ENCODE results near the gene TRIM37.
"Not testable (repeated sequence)": the region's sequence is repeated elsewhere in the genome, so short reads cannot be mapped to it uniquely, and the experiment has no call there.

Gene TRIM37

DNA sequence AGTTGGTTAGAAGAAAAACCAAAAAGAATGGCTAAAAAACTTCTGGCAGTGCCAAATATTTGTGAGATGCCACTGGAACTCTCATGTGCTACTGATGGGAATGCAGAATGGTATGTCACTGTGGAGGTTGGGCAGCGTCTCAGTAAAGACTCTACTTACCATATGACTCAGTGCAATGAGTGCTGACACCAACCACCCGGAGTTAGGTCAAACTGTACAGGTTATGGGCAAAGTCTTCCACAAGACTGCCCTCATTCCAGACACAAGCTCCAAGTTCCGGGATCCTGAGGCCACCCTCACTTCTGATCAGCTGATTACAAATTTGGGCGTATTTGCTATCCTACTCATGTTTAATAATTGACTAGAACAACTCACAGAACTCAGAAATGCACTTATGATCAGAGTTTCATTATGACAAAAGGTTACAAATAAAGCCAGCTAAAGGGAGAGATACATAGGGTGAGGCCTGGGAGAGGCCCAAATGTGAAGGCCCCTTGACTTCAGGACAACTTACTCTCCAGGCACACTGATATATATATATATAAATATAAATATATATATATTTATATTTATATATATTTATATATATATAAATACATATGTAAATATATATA, 114.9 kb downstream of the TRIM37 start:
- DNase-seq = no peak

DNA sequence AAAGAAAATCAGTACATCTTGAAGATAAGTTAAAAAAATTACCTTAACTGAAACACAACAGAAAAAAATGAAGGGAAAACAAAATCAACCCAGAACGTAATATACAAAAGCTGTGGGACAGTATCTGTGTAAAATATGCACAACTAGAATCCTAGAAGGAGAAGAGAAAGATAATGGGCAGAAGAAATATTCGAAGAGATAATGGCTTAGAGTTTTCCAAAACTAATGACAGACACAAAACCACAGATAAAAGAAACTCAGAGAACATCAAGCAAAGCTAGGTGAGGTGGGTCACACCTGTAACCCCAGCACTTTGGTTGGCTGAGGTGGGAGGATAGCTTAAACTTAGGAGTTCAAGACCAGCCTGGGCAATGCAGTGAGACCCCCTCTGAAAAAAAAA, 117.1 kb downstream of the TRIM37 start:
- no peak for DNase-seq

DNA sequence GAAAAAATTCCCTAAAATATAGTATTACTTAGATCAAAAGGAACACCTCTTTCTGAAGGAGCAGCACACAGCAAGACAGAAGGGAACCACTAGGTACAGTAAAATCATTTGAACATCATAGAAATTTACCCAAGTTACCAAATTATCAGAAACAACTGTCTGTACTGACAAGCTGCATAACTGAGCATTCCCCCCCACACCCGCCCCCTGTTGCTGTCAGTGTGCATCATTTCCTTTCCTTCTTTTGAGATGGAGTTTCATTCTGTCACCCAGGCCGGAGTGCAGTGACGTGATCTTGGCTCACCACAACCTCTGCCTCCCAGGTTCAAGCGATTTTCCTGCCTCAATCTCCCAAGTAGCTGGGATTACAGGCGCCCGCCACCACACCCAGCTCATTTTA, 120.7 kb downstream of the TRIM37 start:
- no peak for DNase-seq

DNA sequence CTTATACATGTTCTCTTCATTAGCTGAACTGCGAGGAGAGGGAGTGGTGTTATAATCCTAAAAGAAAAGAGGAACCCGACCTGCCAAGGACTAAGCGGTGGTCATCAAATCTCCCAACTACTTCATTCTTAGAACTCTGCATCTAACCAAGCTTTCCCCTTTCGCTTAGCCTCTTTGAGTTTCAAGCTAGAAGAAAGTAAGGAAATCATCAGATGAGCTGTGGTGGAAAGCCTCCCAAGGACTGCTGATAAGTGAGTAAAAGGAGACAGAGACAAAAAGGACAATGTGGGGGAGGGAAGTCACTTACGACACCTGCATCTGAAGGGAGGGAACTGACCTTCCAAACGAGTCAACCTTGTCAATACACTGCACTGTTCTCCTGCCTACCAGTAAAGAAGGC, 121.3 kb downstream of the TRIM37 start:
- no peak for DNase-seq

DNA sequence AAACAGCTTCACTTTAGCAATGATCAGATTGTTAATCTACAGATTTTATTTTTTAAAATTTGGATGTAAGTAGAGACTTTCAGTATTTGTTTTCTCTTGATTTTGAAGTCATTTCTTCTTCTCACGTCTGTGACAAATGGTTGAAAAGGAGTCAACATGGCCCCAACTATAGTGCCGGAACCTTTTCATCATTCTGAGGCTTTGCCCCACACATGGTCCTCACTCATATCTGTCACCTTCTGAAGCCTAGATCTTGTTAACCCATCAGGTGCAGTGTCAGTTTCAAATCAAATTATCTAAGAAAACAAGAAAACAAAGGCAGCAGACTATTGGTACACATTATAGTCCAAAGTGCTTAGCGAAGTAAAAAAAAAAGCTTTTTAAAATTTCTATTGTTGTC, 124.1 kb downstream of the TRIM37 start:
- DNase-seq = no peak

DNA sequence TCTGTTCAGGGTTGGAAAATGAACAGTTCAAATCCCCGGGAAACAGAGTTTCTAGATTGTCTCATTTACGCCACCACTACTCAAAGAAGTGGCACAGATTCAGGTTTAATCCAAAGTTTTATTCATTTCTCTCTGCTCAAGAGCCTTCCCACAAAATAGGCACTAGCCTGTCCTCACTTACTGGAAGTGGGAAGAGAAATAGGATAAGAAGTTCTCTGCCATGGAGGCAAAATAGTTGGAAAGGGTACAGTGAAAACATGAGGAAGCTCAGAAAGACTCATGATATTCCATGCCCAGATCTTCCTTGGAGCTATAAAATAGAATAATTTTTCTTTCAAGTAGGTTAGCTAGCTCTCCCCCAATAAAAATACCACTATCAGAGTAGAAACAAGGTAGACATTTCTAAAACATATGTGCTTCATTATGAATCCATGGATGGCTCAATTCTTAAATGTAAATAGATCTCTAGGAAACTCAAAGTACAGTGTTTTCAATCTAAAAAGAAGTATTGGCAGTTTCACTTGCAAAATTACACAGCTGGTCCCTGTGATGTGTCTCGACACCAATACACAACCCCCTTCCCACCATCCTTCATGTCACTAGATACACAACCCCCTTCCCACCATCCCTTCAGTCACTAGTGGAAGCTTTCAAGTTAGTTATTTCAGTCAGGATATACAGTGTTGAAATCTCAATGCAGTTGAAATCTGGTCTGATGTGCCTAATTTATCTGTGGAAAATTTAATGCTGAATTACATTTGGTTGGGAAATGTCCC, 125.8 kb downstream of the TRIM37 start:
- DNase-seq = no peak

DNA sequence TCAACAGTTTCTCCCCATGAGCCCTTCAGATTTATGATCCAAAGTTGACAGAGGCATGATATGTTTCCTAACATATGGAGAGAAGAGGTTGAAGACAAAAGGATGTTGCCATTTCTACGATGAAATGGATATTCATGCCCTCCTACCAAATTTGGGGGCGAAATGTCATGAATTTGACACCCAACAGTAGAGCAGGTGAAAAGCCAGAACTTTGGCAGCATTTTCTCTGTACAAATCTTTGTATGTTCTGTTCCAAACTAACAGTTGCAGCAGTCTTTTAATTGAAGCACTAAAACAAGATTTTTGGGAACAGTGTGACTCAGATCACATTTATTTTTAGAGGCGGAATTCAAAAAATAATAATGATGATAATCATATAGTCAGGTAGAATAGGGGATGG, 130.1 kb downstream of the TRIM37 start:
- no peak for DNase-seq

DNA sequence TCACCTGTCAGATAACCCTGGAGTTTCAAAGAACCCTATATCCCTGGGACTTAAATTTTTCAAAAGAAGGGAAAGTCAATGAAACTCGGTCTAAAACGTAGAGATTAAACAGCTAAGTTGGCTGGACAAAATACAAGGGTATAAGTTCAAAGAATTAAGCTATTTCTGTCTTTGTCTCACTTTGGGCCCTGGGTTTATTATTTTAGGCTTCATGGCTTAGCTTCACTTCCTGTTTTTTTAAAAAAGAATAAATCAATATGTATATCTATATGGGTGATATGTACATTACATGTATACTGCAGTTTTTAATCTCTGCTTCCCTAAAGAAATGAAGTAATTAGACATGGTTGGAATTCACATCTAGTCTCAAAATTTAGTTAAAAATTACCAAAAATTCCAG, 132.3 kb downstream of the TRIM37 start:
- no peak for DNase-seq

DNA sequence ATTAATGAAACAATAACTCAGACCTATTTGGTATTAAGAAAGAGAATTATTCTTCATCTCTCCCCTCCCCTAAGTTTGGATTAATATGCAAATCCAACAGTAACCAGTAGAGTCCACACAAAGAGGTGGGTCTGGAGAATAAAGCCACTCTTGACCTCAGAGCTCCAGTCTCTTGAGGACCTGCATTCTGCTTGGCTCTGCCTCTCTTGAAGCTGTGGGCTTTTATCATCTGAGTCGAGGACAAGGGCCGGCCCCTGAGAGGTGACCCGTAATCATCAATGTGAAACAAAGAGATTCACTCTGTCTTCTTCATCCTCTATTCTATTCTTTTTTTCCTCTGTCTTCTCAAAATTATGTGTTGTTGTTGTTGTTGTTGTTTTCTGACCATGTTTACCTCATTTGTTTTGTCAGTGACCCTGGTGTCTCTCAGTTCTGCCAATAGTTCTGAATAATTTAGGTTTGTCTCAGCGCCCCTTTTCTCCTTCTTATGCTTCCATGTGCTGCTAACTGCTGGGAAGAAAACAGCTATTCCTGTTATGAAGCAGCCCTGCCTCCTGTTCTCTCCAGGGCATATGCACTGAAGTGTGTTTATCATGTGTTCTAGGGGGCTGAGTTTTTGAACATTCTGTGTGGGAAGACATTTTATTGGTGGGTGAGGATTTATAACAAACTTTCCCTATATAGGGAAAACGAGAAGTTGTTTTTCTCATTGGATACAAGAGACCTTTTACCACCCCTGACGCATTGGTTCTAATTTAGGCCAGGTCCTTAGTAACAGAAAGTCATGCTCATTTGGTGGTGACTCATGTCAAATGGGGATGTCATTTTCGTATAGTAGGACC, 135.8 kb downstream of the TRIM37 start:
- no peak for DNase-seq

DNA sequence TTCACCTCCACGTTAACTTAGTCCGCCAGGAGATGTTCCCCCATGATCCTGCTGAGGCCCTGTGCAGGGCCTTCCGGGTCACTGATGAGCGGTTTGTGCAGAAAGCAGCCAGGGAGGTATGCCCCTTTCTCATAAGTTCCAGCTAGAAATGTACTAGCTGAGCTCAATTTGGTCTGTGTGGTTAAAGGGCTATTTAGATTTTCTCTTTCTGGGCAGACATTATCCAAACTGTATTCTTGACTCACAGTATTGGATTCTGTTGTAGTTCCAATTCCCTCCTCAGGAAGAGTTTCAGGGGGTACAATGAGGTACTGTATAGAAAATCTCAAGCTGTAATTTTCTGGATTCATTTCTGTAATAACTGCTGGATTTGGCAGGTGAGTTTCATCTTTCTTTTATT, 137.1 kb downstream of the TRIM37 start:
- no peak for DNase-seq

DNA sequence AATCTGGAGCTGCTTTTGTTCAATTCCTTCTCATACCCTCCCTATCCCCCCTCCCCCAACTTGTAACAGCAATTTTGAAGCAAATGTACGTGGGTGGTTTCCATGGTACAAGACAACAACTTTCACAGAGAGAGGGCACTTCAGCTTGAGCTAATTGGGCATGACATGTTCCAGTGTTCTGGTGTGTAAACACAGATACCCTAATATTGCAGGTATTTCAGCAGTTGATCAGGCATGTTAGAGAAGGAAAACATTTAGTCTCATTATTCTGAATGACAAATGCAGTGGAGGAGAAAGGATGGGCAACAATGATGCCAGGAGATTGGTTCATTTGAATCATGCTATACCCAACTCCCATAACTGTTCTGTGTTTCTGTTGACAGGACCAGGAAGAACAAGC, 137.5 kb downstream of the TRIM37 start:
- no peak for DNase-seq

DNA sequence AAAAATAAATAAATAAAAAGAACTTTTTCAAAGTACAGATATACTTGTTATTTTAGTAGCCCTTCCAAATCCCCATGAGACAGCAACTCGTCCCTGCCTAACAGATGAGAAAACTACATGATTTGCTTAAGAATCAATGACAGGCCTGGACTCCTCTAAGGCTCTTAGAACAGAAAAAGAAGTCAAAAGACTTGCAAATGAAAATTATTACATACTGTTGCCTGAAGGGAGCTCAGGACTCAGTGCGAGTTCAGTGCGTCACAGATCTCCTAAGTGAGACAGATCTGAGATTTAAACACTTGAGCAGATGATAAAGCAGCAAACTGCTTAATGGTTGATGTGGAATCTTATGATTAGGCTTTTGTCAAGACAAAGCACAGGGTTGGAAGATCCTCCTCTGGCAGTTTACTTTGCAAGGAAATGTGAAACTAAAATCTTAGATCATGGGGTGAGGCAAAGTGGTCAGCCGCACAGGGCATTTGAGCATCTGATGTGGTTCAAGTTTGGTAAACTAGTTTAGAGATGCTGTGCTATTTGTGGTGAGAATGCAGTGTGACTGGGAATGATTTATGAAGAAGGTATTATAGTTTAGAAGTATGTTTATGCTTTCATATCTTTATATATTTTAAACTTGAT, 138.1 kb downstream of the TRIM37 start:
- DNase-seq = no peak

DNA sequence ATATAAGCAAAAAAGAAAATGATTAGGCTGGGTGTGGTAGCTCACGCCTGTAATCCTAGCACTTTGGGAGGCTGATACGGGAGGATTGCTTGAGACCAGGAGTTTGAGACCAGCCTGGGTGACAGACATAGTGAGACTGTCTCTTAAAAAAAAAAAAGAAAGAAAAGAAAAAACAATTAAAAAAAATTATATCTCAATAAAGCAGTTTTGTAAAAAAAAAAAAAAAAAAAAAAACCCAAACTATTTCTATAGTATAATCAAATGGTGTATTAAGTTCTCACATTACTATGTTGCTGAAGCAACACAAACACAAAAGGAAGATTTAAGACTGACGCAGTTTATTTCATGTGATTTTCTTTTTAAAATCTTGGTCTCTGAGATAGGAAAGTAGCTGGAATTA, 140.5 kb downstream of the TRIM37 start:
- no peak for DNase-seq

DNA sequence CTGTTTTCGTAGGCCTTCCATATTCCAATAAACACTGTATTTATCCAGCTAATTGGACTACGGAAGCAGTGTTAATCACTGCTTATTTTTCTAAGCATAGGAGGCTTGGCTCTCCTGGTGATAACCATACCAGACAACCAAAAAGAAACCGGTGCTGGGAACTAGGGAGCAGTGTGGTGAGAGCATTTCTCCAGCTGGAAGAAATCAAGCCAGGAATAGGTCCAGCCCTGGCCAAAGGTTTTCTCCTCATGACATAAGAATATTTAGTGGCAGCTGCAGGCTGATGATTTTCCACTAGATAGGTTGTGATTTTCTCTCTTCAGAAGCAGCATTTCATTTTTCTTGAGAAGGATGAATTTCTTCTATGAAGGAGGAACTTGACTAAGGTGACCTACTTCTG, 141.5 kb downstream of the TRIM37 start:
- no peak for DNase-seq

DNA sequence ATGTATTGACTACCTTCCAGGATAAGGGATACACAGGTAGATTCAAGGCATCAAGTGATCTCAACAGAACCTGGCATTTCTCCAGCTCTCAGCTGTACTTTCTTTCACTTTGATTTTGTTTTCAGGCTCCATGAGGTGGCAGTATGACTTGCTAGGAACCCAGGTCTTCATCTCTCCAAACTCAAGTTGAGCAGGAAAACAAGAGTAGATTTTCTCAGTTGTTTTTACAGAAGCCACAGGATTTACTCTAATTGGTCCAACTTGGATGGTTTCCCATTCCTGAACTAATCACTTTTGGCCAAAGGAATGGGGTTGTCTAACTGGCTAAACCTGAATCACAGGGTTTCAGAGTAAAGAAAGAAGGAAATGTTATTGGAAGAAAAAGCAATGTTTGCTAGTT, 146.6 kb downstream of the TRIM37 start:
- no peak for DNase-seq

DNA sequence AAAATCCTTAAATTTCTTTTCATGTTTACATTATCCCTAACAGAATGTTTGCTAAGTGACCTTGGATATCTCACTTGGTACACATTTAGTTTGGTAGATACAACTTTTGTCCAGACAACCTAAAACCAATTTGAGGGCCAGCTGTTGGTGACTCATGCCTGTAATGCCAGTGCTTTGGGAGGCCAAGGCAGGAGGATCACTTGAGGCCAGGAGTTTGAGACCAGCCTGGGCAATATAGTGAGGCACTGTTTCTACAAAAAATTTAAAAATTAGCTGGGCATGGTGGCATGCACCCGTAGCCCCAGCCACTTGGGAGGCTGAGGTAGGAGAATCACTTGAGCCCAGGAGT, 149.0 kb downstream of the TRIM37 start:
- not testable (repeated sequence) for DNase-seq

DNA sequence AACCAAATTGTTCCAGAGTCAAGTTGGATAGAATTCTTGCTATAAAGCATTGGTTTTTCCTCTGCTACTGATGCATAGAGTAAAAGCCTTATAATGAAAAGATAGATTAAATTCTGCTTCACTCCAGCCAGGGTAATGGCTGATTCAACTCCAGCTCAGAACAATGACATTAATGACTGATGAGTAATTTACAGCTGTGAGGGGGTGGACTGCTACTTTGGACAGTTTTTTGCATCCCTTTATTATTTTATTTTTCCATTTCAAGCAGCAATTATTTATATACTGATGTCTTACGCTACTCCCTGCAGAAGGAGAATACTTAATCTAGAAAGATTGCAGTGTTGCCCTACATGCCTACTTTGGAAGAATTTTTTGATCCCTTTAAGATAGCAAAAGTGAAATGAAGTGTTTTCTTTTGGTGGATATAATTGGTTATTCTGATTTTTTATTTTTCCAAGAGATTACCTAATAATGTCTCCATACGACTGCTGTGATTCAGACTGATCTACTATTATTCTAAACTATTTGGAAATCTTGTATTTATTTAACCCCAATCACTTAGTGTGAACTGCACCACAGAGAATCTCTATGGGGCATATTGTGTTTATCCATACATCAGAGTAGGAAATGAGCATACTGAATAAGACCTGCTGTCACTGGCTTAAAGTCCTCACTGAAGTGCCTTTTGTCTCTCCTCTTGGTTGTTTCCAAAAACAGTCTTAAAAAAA, 149.5 kb downstream of the TRIM37 start:
- no peak for DNase-seq

DNA sequence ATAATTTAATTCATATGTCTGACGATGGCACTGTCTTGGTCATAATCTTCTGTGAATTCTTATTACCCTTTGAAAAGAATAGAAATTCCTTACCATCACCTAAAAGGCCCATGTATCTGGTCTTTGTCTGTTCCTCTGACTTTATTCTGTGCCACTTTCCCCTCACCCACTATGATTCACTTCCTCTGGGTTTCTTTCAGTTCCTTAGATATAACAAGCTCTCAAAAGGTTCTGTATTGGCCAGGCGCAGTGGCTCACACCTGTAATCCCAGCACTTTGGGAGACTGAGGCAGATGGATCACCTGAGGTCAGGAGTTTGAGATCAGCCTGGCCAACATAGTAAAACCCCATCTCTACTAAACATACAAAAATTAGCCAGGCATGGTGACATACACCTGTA, 152.3 kb downstream of the TRIM37 start:
- not testable (repeated sequence) for DNase-seq

DNA sequence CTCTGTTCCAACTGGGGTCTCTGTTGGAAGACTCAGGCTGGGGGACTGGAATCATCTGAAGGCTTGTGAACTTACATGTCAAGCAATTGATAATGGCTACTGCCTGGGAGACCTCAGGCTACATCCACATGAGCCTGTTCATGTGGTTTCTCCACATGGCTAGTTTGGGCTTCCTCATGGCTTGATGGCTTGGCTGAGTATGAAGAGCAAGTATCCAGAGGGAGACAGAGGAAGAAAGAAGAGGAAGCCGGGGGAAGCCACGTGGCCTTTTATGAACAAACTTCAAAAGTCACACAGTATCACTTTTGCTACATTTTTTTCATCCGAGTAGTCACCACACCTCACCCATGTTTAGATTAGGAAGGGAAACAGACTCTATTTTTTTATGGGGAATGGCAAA, 158.9 kb downstream of the TRIM37 start:
- DNase-seq = no peak

DNA sequence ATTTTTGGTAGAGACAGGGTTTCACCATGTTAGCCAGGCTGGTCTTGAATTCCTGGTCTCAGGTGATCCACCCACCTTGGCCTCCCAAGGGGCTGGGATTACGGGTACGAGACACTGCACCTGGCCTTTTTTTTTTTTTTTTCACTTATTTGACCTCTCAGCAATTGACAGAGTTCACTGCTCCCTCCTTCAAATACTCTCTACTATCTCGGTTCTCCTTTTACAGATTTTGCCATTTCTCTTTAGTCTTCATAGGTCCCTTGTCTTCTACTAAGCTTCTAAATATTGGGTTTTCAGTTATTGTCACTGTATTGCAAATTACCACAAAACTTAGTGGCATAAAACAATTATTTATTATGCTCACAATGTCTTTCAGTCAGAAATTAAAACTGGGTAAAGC, 159.3 kb downstream of the TRIM37 start:
- DNase-seq = no peak

DNA sequence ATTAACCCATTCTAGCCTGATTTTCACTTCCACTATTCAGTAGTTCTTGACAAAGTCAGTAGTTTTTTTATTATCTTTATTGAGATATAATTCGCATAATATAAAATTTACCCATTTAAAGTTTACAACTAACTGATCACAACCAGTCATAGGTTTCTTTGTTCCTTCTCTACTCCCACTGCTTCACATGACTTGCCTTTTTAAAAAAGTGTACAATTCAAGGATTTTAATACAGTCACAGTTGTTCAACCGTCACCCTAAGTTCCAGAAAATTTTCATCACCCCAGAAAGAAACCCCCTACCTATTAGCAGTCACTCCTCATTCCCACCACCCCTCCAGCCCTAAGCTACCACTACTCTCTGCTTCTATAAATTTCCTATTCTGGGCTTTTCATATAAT, 162.5 kb downstream of the TRIM37 start:
- no peak for DNase-seq

DNA sequence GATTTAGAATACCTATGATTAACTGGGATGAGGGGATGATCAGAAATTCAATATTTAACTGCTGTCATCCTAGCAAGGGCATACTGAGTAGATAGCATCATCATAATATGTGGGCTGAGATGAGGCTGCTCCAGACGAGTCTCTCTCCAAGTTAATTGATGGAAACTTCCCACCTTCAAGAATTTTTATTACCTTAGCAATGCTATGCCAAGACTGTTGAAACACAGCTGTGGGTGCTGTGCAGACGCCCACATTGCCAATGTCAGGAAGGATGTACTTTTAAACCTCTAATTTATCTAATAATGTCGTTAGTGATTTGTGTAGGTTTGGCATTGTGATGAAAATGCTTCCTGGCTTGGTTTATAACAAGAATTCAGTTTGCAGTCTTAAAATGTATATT, 170.4 kb downstream of the TRIM37 start:
- no peak for DNase-seq

DNA sequence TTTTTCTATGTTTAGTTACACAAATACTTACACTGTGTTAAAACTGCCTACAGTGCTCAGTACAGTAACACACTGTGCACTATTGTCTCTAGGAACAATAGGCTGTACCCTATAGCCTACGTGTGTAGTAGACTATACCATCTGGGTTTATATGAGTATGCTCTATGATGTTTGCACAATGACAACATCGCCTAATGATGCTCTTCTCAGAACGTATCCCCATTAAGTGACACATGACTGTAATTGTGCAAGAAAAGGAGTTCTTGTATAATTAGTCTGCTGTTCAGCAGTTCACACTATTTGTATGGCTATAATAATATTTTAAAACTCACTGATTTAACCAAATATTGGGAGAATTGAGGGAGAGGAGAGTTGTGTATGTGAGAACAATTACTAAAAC, 173.7 kb downstream of the TRIM37 start:
- DNase-seq = no peak
